GM18502 (cell line): ENCODE measurements around the gene KRT77.

Source experiments
- ATAC-seq: cut with Tn5 transposase; IDR thresholded peaks from one replicate; pipeline ENCODE4 v1.9.1; 2021; ENCODE audit warnings: mild to moderate bottlenecking; ENCODE audit not compliant: unreplicated experiment, poor library complexity

The KRT77 gene

GRCh38 chr12:52659951-52660350 lies 43.4 kb downstream of the KRT77 start:
- ATAC-seq = no peak

GRCh38 chr12:52659395-52659794 lies 43.9 kb downstream of the KRT77 start:
- ATAC-seq = no peak

- ATAC-seq = no peak
Measured at GRCh38 chr12:52658196-52658595, 45.1 kb downstream of the KRT77 start.

DNA sequence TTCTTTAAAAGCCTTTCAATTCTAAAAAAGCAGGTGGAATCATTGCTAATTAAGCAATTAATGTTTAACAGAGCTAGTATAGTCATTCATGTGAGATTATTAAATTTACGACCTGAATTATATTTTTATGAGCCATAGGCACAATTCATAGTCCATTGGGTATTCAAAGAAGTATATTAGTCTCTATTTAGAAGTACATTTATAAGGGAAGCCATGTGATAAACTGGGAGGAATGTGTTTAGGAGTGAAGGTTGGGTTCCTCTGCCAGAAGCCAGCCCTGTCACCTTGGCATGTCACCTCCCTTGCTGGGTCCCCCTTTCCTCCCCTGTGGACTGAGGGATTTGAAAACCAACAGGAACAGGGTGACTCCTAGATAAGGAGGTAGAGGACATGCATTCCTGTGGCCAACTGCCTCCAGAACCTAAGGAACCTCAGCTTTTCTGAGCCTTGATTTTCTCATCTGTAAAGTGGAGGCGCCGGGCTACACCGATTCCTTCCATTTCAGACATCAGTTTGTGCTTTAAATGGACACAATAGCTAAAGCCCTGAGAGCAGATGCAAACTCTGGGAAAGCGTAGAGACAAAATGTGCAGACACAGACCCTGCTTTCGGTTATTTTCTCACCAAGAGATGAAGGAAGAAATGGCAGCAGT lies 45.9 kb downstream of the KRT77 start:
- no peak for ATAC-seq

- ATAC-seq = no peak
Measured at GRCh38 chr12:52656616-52657015, 46.7 kb downstream of the KRT77 start.

DNA sequence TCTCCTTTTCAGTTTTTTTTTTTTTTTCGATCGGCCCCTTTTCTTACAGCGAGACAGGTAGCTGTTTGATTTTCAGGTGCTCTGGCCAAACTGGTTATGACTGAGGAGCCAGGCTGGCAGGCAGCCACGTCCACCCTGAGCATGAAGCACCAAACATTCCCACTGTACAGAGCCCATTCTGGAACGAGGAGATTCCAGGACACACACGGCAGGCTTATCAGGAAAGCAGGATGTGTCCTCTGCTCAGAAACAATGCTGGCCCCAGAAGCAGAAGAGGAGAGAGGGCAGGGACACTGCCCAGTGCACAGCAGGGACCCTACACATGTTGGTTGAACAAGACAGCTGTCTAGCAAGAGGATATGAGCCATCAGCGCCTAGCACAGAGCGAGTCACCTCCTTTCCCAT lies 47.6 kb downstream of the KRT77 start:
- ATAC-seq = no peak

- ATAC-seq = no peak
Measured at GRCh38 chr12:52655251-52655650, 48.1 kb downstream of the KRT77 start.

GRCh38 chr12:52651726-52652261 lies 51.5 kb downstream of the KRT77 start, which contains the start of gene KRT2:
Gene KRT2 (minus strand): TSS chr12:52652211. CDS start chr12:52652142, 69 bp downstream.
- no peak for ATAC-seq

DNA sequence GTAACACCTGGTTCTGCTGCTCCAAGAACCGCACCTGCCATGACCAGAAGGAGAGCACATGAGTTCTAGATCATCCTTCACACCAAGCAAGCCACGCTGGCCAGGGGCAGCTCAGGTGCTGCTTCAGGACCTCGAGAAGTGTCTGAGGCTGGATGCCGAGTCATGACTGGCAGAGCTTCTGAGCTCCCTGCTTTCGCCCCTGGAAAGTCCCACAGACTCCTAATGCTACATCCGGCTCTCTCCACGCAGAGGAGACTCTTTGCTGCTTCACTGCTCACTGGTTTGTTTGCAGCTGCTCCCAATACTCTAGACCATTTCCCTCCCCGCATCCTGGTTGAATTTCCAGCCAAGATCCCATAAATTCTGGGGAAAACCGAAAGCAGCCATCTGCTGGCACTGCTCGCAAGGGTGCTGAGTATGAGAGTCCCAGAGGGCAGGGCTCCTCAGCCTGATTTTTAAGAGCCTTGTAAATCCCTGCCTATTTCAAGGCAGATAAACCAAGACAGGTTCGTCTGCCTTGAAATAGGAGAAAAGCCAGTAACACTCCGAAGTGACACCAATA lies 52.7 kb downstream of the KRT77 start:
- no peak for ATAC-seq

DNA sequence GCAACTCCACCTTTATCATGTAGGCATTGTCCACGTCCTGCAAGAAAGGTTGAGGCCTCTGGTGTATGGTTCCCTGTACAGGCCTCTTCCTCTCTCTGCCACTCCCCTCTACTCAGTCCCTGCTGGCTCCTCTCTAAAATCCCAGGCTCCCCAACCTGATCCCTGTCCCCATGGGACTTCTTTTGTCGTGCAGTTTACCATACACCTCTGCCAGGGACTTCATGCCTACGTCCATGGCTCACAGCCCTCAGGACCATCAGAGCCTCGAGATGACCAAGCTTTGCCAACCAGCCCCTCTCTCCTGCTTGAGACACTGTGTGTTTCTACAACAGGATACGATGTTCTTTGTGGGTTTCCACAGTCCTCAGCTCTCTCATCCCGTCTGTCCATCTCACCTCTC lies 54.3 kb downstream of the KRT77 start:
- no peak for ATAC-seq

- no peak for ATAC-seq
Measured at GRCh38 chr12:52648012-52648550, 55.2 kb downstream of the KRT77 start.

DNA sequence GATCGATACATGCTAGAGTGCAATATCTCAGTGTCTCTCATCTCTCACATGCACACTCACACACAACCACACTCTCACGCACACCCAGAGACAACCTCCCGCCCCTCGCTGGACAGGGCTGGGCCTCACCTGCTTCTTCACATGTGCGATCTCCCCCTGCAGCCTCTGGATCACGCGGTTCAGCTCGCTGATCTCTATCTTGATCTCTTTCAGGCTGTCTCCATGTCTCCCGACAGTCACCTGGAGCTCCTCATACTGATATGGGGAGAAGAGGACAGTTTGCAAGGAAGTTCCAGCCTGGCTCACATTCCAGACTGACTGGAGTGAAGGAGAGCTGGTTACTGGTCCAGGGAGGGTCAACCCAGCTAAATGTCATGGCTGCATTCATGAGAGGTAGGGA lies 55.7 kb downstream of the KRT77 start:
- ATAC-seq = no peak

- no peak for ATAC-seq
Measured at GRCh38 chr12:52646613-52647012, 56.7 kb downstream of the KRT77 start.

GRCh38 chr12:52645982-52646381 lies 57.3 kb downstream of the KRT77 start:
- ATAC-seq = no peak

DNA sequence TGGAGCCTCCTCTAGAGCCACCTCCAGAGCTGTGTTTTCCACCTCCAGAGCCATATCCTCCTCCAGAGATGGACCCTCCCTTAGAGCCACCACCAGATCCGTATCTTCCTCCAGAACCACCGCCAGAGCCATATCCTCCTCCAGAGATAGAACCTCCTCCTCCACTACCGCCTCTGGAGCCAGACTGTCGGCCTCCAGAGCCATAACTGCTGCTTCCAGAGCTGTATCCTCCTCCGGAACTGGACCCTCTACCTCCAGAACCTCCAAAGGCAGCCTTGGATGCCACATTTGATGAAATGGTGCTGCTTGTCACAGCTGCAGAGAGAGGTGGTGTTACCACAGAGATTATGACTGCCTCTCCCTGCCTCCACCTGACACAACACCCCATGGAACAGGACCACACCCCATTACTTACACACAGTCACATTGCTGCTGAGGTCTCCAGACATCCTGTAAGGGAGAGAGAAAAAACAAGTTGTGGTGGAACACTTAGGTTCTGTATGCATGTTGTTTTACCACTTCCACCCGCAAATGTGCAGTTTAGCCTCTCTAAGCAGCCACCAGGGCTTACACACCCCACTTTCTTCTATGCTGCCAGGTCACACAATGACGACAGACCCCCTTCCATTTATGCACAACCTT lies 58.1 kb downstream of the KRT77 start:
- ATAC-seq = no peak

GRCh38 chr12:52644078-52644415 lies 59.3 kb downstream of the KRT77 start:
- no peak for ATAC-seq

DNA sequence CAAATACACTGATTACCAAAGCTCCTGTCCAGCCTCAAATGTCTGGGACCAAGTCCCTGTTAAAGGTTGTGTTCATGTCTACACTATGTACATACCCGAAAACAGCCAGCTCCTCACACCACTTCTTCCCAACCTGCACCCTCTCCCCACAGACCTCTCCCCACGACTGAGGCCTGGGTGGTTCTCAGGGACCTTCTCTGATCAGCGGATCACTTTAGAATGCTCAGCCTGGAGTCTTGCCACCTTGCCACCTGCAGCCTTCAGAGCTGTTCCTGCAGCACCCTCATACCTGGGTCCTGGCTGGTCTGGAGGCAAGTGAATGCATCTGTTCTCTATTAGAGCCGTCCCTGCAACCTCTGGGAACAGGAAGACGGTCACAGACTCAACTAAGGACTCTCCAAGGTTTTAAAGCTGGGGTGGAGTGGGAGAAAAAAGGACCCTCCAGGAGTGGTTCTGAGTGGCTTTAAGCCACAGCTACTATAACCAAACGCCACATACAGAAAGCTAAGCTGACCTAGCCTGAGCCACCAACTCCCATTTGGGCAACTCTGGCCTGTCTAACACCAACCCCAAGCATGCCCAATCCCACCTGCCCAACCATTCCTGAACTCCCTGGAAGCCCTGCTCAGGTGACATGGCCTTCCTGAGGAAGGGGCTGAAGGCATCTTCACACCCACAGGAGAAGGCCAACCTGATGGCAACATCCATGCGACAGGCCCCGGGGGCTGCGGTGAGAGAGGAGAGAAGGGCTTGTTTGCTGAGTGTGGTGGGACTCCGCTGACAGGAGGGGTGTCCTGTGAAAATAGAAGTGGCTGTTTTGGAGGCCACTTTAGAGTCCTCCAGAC lies 59.9 kb downstream of the KRT77 start:
- ATAC-seq = no peak

GRCh38 chr12:52641468-52641867 lies 61.9 kb downstream of the KRT77 start:
- no peak for ATAC-seq
